Stimulated activated CD8-positive, alpha-beta memory T cell treated with anti-CD3 and anti-CD28 coated beads, Interleukin-7, amount 100 ng/mL, for 48 hours (primary cell): Measurements from ENCODE around the gene ADAMTS1.

Experiments used
- DNase-seq, 2 donors: peaks; one replicate each; pipeline ENCODE4 v3.0.0-alpha.2; 2020; ENCODE audit warnings: low read depth in 1 of 2; ENCODE audit errors: extremely low read depth in 1 of 2

Gene ADAMTS1

DNA sequence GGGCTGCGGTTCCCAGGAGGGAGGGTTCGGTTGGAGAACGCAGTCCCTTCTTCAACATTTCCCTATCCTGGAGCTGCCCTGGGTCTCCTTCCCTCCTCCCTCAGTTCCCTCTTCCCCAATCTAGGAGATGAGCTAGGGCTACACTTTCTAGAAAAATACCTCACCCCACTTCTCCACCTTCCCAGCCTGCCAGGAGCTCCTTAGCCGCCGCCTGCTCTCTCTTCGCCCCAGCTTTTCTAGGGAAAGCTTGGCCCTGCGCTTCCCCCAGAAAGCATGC lies 488 bp upstream of the ADAMTS1 start:
- no peak for DNase-seq

GRCh38 chr21:26844258-26845065 lies 747 bp downstream of the ADAMTS1 start:
- DNase-seq = no peak

DNA sequence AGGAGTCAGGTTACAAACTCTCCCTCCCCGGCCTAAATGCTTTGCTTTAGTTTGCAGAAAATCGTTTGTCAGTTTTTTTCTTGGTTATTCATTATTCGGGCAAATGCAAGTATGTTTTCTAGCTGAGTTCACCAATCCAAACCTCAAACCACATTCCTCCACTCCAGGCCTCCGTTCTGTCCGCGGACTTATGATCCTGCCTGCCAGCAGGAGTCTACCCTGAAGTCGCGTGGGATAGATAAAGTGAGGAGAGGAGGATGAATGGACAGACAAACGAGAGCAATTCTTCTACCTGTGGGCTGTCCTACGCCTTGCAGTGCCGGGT lies 1.3 kb downstream of the ADAMTS1 start:
- DNase-seq = no peak

DNA sequence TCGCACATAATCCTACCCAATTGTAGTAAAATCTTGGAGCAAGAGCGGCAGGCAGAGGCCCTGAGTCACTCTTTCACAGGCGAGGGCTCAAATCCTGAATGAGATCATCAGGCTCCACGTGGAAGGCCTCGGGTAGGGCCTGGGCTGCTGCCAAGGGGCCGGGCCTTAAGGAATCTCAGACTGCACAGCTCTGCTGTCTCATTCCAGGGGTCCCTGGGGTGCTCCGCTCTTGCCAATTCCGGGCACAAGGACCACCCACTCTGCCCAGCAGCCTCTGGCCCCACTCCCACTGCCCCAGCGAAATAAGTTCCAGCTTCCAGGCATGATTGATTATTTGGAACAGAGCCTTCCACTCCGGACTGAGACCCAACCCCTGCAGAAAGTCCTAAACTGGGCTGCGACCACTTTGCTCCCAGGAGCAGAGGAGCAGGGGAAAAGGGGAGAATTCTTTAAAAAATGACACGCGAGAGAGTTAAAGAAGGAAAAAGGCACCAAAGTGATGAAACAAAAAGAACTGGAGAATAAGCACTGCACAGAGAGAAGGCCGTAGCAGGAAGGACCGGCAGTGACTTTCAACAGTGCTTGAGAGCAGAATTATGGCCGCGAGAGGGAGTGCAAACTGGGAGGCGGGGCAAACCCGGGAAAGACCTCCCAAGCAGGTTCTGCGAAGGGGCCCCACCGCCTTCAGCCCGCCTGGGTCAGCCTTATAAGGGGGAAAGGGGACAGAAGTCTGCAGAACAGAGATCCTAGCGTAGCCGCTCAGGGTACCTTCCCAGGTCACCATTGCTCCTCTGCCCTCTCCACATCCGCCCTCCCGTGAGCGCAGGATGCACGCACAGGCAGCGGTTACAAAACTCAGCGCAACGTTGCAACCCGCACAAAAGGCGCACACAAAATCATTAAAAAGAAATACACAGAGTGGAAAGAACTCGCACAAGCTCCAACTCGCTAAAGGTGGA lies 2.0 kb downstream of the ADAMTS1 start:
- DNase-seq = no peak

DNA sequence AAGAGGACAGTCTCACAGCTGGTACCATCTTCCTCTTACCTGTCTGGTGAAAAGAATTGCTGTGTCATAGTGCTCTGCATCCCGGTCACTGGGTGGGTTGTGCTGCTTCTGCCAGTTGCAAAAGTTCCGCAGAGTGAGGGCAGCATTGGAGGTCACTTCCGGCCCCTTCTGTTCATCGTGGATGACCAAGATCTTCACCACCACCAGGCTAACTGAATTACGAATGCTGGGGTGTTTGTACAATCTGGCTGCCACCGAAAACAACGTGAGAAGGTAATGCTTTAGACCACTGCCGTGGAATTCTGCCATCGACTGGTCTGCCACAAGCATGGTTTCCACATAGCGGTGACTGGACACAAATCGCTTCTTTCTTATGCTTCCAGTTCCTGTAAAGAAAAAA lies 2.9 kb downstream of the ADAMTS1 start:
- DNase-seq = no peak

DNA sequence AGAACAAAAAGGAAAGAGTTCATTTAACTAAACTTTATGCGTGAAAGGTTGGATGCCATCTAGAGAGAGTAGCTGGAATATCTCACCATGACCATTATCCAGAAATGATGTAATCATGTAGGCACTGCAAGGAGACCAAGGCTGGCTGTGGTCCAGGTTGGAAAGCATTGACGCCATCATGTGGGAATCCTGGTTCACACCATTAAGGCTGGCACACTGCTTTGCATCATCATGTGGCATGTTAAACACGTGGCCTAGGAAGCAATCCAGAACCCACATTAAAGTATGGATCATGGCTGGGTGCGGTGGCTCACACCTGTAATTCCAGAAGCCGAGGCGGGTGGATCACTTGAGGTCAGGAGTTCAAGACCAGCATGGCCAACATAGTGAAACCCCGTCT lies 4.3 kb downstream of the ADAMTS1 start:
- DNase-seq = no peak

GRCh38 chr21:26840201-26840600 lies 5.0 kb downstream of the ADAMTS1 start:
- DNase-seq = no peak

DNA sequence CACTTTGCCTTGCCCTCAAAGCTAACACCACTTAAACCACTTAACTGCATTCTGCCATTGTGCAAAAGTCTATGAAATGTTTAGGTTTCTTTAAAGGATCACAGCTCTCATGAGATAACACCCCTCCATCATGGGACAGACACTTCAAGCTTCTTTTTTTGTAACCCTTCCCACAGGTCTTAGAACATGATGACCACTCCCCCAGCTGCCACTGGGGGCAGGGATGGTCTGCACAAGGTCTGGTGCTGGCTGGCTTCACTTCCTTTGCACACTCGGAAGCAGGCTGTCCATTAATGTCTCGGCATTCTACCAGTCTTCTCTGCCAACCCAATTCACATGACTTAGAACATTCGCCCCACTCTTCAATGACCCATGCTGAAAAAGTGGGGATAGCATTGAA lies 7.7 kb downstream of the ADAMTS1 start:
- DNase-seq = no peak

DNA sequence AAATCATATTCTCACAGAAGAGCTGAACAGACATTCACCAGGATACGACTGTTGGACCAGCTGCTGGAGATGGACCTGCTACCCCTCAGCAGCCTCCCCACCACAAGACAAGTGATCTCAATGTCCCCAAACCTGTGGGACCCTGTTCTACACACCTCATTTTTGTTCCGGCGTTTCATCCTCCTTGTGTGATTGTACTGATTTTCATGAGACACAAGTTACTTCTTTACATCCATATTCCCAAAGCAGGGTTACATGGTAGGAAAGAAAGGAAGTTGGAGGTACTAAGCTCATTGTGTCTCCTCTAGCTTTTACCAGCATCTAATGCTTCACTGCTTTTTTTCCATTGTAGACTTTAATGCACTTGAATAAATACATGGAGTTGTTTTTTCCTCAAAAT lies 8.7 kb downstream of the ADAMTS1 start:
- DNase-seq = no peak

DNA sequence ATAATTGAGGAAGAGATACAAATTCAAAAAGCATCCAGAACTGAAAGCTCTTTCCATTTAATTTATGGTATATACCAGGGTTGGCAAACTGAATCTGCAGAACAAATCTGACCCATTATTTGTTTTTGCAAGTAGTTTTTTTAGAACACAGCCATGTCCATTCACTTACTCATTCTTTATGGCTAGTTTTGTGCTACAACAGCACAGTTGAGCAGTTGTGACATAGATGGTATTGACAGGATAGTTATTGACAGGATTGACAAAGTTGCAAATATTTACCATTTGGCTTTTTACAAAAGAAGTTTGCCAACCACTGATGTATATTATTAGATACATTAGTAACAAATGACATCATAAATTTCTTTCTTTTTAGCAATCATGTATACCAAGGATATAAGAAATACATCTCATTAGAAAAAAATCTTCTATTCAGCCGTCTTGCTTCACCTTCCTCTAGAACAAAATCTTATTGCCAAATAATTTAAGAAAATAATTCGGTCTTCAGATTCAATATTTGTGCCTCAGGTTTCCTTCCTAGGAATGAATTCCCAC lies 9.4 kb downstream of the ADAMTS1 start:
- DNase-seq = no peak

DNA sequence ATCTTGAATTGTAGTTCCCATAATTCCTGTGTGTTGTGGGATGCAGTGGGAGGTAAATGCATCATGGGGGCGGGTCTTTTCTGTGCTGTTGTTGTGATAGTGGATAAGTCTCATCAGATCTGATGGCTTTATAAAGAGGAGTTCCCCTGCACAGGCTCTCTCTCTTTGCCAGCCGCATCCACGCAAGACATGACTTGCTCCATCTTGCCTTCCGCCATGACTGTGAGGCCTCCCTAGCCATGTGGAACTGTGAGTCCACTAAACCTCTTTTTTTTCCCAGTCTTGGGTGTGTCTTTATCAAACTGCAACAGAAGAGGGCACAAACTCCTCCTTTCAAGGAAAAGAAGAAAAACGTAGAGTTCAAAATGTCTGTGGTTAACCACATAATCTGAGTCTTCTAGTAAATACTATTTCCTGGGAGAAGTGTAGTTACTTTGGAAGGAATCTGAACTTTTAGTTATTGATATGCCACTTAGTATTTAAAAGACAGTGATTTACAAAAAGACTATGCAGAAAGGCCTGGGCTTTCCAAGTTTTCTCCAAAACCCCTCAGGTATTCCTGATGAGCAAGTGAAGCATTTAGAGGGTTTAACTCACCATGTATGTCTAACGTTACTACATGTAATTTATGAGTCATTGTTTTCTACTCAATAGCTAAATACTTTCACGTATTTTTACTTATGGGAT lies 10.0 kb downstream of the ADAMTS1 start:
- DNase-seq = no peak

- no peak for DNase-seq
Observed at GRCh38 chr21:26834181-26834905, 10.9 kb downstream of the ADAMTS1 start.

DNA sequence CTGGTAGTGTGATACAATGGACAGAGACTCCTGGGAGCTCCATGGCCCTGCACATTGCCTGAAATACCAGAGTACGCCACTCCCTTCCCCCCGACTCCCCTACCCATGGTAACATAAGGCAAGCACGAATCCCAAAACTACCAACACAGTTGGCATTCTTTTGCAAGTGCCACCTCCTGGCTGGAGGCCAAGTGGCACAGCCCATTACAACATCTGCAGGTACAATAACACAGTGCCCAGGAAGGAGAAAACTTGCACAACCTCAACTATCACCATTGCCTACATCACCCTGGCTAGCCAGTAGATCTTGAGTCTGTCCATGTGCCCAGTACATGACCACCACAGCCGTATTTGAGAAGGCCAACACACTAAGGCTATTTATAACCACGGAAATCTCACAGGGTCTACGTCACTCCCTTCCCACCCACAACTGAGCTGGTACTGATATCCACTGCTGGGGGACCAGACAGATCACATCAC lies 11.7 kb downstream of the ADAMTS1 start:
- no peak for DNase-seq

GRCh38 chr21:26833011-26833410 lies 12.2 kb downstream of the ADAMTS1 start:
- DNase-seq = no peak

DNA sequence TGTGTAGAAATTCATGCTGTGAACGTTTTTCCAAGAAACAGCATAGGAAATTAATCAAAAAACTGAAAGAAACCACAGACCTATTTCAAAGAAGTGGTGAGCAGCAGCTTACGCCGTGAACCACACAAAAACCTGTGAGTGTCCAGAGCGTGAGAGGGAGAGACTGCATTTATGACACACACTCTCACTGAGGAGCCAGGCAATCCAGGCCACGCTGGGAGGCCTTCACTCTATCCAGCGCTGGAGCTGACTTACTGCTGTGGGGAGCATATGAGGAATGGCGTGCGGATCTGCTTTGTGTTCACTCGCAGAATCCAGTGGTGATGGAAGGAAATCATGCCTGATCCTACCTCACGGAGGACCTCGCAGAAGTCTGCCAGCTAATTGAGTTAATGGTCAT lies 12.7 kb downstream of the ADAMTS1 start:
- no peak for DNase-seq

- DNase-seq = no peak
Observed at GRCh38 chr21:26826801-26827200, 18.4 kb downstream of the ADAMTS1 start.

DNA sequence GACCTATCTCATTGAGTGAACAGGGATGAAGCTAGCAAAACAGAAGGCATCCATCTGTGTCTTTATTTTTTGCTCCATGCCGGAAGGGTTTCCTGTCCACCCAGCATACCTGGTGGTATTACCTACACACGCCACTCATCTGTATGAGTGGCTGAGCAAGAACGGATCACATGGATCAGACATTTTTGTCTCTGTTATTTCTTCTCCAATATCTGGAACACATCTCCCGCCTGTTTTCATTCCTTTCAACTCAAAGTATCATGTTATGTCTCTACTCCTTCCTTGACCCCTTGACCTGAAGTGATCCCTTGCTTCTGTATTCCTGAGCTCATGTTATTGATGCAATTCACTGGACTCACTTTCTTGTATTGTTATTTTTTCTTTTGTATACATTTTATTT lies 24.7 kb downstream of the ADAMTS1 start:
- DNase-seq = no peak

GRCh38 chr21:26819740-26820324 lies 25.4 kb downstream of the ADAMTS1 start:
- DNase-seq = no peak

DNA sequence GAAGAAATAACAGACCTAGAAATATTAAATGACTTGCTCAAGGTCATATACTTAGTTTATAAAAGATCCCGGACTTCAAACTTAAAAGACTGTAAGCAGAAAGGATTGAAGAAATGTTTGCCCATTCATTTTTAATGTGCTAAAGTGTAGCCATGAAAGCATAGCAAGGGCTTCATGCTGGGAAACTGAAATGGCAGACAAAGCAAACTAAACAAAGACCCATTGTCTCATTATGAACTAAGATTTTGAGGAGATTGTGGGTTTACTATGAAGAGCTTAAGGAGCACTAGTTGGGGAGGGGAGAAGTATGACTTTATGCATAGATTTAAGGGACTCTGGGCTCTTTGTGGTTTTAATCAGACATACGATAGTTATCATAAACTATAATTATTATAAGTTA lies 26.3 kb downstream of the ADAMTS1 start:
- DNase-seq = no peak

DNA sequence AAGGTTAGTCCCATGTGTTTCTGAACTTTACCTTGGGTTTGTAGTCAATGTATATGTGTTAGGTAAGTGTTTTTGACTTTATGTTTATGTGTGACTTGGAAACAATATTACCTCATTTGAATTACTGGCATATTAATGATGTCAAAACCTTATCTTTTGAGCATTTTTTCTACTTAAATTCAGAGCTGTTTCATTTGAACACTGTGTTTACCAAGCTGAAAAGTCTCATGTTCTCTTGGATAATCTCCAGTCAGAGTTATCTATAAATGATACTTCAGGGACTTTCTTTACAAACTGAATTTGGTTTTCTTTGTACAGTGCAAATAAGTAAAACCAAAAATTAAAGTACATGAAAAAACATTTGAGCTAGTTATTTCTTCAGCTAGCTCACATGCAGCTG lies 30.0 kb downstream of the ADAMTS1 start:
- no peak for DNase-seq
